Smooth muscle cell (in vitro differentiated cells): Measurements from ENCODE around the gene RERE. TPM values are rescaled to one million over a fixed set of nuclear protein-coding genes. Genes with fewer than 3 reads are reported as not detected.
A peak's percentile ranks its signal among the peaks of the same experiment; 100 is the strongest.
"Not testable (repeated sequence)": the region's sequence is repeated elsewhere in the genome, so short reads cannot be mapped to it uniquely, and the experiment has no call there.

Experiments used
- DNase-seq: peaks from one replicate; lab custom pipeline; 2025; ENCODE audit not compliant: unreplicated experiment; lab: John Stamatoyannopoulos, UW
- H2AFZ ChIP-seq: fragments of 200-600 bp; sonication (generic); 2 replicates; pipeline ENCODE4 v1.6.0; 2016; ENCODE audit warnings: antibody characterized with exemption, low read depth, mild to moderate bottlenecking
- H3F3A ChIP-seq: fragments of 200-600 bp; sonication (generic); 2 replicates; pipeline ENCODE4 v1.6.0; 2017; ENCODE audit warnings: antibody characterized with exemption, low read depth
- H3K27ac ChIP-seq: fragments of 200-600 bp; sonication (generic); 2 replicates; pipeline ENCODE4 v1.5.1; 2016; ENCODE audit warnings: low read depth, mild to moderate bottlenecking
- H3K27me3 ChIP-seq: fragments of 200-600 bp; sonication (generic); 2 replicates; pipeline ENCODE4 v1.6.1; 2016; ENCODE audit warnings: low read depth, mild to moderate bottlenecking
- H3K36me3 ChIP-seq: fragments of 200-600 bp; sonication (generic); 2 replicates; pipeline ENCODE4 v1.5.1; 2016; ENCODE audit warnings: low read depth
- H3K4me1 ChIP-seq: fragments of 200-600 bp; sonication (generic); 2 replicates; pipeline ENCODE4 v1.5.1; 2016; ENCODE audit warnings: low read depth
- H3K4me2 ChIP-seq: fragments of 200-600 bp; sonication (generic); 2 replicates; pipeline ENCODE4 v1.6.0; 2016; ENCODE audit warnings: mild to moderate bottlenecking
- H3K4me3 ChIP-seq: fragments of 200-600 bp; sonication (generic); 2 replicates; pipeline ENCODE4 v1.5.1; 2016; ENCODE audit warnings: mild to moderate bottlenecking
- H3K79me2 ChIP-seq: fragments of 200-600 bp; sonication (generic); 2 replicates; pipeline ENCODE4 v1.6.0; 2016; ENCODE audit warnings: low read depth, mild to moderate bottlenecking
- H3K9ac ChIP-seq: fragments of 200-600 bp; sonication (generic); 2 replicates; pipeline ENCODE4 v1.6.0; 2016; ENCODE audit warnings: low read depth
- H3K9me3 ChIP-seq: fragments of 200-600 bp; sonication (generic); replicated peaks from 2 replicates; pipeline ENCODE4 v1.5.1; 2016; ENCODE audit warnings: low read depth
- H4K20me1 ChIP-seq: fragments of 200-600 bp; sonication (generic); 2 replicates; pipeline ENCODE4 v1.6.0; 2016; ENCODE audit warnings: low read depth
- WGBS: methylation state at CpG from one replicate; pipeline ENCODE4 v1.1.7; 2016; ENCODE audit warnings: low lambda C conversion rate; 5-methylcytosine and 5-hydroxymethylcytosine counted together
- polyA plus RNA-seq: library from polyadenylated mRNA; unstranded; fragments of >200 nt; fragmentation: Nextera tagmentation; extraction: Ambion mirVana; gene quantifications from 2 replicates; pipeline ENCODE4 v1.2.1, GENCODE V29; 2016
- total RNA-seq: library from RNA; depleted of rRNA; stranded (reverse); fragments of >200 nt; gene quantifications from 2 replicates; pipeline ENCODE4 v1.2.3, GENCODE V29; 2014
- TF ChIP-seq, protein P1 (sequence below): fragments of 200-600 bp; sonication (generic); IDR thresholded peaks from 2 replicates; pipeline ENCODE4 v1.5.1; 2017; ENCODE audit warnings: borderline replicate concordance, mild to moderate bottlenecking, antibody characterized with exemption; ENCODE audit not compliant: insufficient read depth, poor library complexity, severe bottlenecking

Gene RERE
- total and polyA plus RNA-seq, 2 experiments from 2014 or later: 45.6 to 59.2 TPM

DNA sequence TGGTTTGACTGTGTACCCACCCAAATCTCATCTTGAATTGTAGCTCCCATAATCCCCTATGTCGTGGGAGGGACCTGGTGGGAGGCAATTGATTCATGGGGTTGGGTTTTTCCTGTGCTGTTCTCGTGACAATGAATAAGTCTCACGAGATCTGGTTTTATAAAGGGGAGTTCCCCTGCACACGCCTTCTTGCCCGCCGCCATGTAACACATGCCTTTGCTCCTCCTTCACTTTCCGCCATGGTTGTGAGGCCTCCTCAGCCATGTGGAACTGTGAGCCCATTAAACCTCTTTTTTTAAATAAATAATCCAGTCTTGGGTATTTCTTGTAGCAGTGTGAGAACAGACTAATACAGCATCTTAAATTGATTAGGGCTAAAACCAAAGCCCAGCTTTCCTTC is 22.6 kb upstream of the RERE start:
- TF ChIP-seq, protein P1, sequence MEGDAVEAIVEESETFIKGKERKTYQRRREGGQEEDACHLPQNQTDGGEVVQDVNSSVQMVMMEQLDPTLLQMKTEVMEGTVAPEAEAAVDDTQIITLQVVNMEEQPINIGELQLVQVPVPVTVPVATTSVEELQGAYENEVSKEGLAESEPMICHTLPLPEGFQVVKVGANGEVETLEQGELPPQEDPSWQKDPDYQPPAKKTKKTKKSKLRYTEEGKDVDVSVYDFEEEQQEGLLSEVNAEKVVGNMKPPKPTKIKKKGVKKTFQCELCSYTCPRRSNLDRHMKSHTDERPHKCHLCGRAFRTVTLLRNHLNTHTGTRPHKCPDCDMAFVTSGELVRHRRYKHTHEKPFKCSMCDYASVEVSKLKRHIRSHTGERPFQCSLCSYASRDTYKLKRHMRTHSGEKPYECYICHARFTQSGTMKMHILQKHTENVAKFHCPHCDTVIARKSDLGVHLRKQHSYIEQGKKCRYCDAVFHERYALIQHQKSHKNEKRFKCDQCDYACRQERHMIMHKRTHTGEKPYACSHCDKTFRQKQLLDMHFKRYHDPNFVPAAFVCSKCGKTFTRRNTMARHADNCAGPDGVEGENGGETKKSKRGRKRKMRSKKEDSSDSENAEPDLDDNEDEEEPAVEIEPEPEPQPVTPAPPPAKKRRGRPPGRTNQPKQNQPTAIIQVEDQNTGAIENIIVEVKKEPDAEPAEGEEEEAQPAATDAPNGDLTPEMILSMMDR: no peak
- Histone ChIP-seq H3K4me1 (no peaks in the 10 kb centered on the region), H3K4me3 (no peak overlapping the region), H3K9me3 (no peaks in the 10 kb centered on the region), H4K20me1 (no peaks in the 10 kb centered on the region), H3K79me2 (no peaks in the 10 kb centered on the region), H3K36me3 (no peaks in the 10 kb centered on the region), H3F3A (no peaks in the 10 kb centered on the region), H3K27me3 (no peaks in the 10 kb centered on the region), H3K27ac (no peak overlapping the region), H2AFZ (no peak overlapping the region), H3K4me2 (no peak overlapping the region), H3K9ac (no peak overlapping the region)
- DNase-seq: no peak
- WGBS: 95% methylated on average over 7 of the region's 7 CpGs

DNA sequence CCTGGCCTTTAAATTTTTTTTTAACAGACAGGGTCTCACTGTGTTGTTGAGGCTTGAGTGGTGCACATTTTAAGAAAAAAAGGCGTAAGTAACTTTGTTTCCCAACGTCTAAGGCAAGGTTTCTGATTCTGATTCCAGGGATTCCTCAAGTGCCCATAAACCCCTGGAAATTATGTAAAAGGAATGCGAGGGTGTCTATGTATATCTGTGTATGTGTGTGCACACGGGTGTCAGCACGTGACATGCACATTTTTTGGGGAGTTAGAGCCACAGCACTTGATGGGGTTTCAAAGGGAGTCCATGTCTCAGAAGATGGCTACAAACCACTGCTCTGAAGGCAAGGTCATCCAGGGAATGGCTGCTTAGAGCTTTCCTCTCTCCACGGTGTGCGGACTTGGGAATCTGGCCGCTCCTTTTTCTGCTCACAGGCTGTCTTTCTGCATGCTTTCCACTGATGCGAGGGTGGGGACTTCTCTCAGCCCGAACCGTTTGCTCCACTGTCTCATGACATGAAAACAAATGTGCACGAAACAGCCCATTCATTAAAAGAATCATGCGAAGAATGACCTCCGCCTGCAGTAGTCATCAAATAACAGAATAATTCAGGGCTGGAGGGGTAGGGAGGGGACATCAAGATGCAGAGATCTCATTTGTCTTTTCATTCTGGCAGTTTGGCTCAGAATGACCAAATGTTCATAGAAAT is 18.7 kb upstream of the RERE start:
- Histone ChIP-seq H3K4me2 (no peak overlapping the region), H3K36me3 (no peaks in the 10 kb centered on the region), H3K27ac (no peak overlapping the region), H3K4me1 (no peaks in the 10 kb centered on the region), H2AFZ (no peak overlapping the region), H3K9ac (no peak overlapping the region), H3F3A (no peaks in the 10 kb centered on the region), H3K79me2 (no peaks in the 10 kb centered on the region), H4K20me1 (no peaks in the 10 kb centered on the region), H3K27me3 (no peaks in the 10 kb centered on the region), H3K9me3 (no peaks in the 10 kb centered on the region), H3K4me3 (no peak overlapping the region)
- TF ChIP-seq, protein P1: no peak
- no peak for DNase-seq
- WGBS: 87% methylated on average over 14 of the region's 14 CpGs

- no peak for DNase-seq
- no peak overlapping the region for H3K27ac ChIP-seq
- no peak overlapping the region for H3K4me3 ChIP-seq
- H3K27me3 ChIP-seq: no peaks in the 10 kb centered on the region
- WGBS: 75% methylated on average over 4 of the region's 4 CpGs
- no peaks in the 10 kb centered on the region for H3K36me3 ChIP-seq
- no peaks in the 10 kb centered on the region for H3F3A ChIP-seq
- H3K9ac ChIP-seq: no peak overlapping the region
- no peaks in the 10 kb centered on the region for H3K79me2 ChIP-seq
- no peak overlapping the region for H3K4me2 ChIP-seq
- H3K4me1 ChIP-seq: no peaks in the 10 kb centered on the region
- no peaks in the 10 kb centered on the region for H4K20me1 ChIP-seq
- H2AFZ ChIP-seq: no peak overlapping the region
- H3K9me3 ChIP-seq: no peaks in the 10 kb centered on the region
- TF ChIP-seq, protein P1: peak; percentile 28
Observed at GRCh38 chr1:8831340-8831739, 13.9 kb upstream of the RERE start.

DNA sequence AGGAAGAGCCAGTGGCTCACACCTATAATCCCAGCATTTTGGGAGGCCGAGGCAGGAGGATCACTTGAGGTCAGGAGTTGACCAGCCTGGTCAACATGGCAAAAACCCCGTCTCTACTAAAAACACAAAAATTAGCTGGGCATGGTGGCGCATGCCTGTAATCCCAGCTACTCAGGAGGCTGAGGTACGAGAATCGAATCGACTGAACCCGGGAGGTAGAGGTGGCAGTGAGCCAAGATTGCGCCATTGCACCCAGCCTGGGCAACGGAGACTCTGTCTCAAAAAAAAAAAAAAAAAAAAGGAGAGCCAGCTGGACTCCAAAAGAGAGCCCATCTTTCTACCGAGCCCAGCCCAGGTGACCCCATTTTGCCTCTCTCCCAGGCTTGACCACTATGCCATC is 13.3 kb upstream of the RERE start:
- not testable (repeated sequence) for H3K36me3 ChIP-seq, H3K4me1 ChIP-seq
- 97% methylated on average over 9 of the region's 10 CpGs for WGBS

More for the DNA sequence above, 13.3 kb upstream of the RERE start:
- DNase-seq, H3K9ac ChIP-seq, H4K20me1 ChIP-seq, H3K4me3 ChIP-seq, H3K4me2 ChIP-seq, H3K9me3 ChIP-seq, H3F3A ChIP-seq, H3K79me2 ChIP-seq, H3K27me3 ChIP-seq, H3K27ac ChIP-seq, H2AFZ ChIP-seq: not testable (repeated sequence)
